Astrocyte (in vitro differentiated cells and primary cell): ENCODE results near the gene PDE1A.

Source experiments
- EZH2 ChIP-seq: IDR thresholded peaks from 2 replicates; pipeline ENCODE4 v1.6.1; 2012; ENCODE audit warnings: mild to moderate bottlenecking, low read length, inconsistent platforms; ENCODE audit not compliant: insufficient read depth
- TF ChIP-seq, protein P1 (sequence below): IDR thresholded peaks from 2 replicates; pipeline ENCODE4 v1.5.1; 2011; ENCODE audit warnings: low read depth, mild to moderate bottlenecking, inconsistent platforms, low read length, moderate library complexity; ENCODE audit not compliant: insufficient read depth

DNA sequence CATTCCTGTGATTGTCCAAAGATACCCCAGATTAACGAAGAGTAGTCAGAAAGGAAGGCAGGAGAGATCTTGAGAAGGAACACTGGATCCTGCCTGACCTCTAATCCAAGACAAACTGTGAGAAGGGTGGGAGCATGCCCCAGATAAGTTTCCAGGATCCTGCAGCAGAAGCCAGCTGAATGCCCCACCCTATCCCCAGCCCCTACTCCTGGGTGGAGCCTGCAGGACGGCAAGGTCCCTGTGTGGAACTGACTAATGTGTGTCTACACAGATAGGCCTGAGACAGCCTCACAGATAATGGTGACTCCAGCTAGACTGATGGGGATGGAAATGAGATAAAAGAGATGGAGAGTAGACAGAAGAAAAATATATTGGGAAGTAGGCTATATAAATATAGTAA is 174.3 kb downstream of the PDE1A start:
- TF ChIP-seq, protein P1, sequence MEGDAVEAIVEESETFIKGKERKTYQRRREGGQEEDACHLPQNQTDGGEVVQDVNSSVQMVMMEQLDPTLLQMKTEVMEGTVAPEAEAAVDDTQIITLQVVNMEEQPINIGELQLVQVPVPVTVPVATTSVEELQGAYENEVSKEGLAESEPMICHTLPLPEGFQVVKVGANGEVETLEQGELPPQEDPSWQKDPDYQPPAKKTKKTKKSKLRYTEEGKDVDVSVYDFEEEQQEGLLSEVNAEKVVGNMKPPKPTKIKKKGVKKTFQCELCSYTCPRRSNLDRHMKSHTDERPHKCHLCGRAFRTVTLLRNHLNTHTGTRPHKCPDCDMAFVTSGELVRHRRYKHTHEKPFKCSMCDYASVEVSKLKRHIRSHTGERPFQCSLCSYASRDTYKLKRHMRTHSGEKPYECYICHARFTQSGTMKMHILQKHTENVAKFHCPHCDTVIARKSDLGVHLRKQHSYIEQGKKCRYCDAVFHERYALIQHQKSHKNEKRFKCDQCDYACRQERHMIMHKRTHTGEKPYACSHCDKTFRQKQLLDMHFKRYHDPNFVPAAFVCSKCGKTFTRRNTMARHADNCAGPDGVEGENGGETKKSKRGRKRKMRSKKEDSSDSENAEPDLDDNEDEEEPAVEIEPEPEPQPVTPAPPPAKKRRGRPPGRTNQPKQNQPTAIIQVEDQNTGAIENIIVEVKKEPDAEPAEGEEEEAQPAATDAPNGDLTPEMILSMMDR = no peak
- no peak for TF ChIP-seq EZH2
